HUES48 (cell line): ENCODE results near the gene S1PR5.
"Not testable (repeated sequence)": the region's sequence is repeated elsewhere in the genome, so short reads cannot be mapped to it uniquely, and the experiment has no call there.

Experiments used
- H3K27ac ChIP-seq: one replicate; pipeline ENCODE4 v1.7.0; 2013; ENCODE audit warnings: low read depth, low read length, inconsistent platforms
- H3K27me3 ChIP-seq: 2 replicates; pipeline ENCODE4 v1.6.1; 2013; ENCODE audit warnings: mild to moderate bottlenecking, low read length; ENCODE audit not compliant: control insufficient read depth, insufficient read depth
- H3K36me3 ChIP-seq: 2 replicates; pipeline ENCODE4 v1.6.1; 2013; ENCODE audit warnings: low read length; ENCODE audit not compliant: control insufficient read depth, insufficient read depth
- H3K4me1 ChIP-seq: 2 replicates; pipeline ENCODE4 v1.6.1; 2013; ENCODE audit warnings: mild to moderate bottlenecking, low read length; ENCODE audit not compliant: control insufficient read depth, insufficient read depth
- H3K4me3 ChIP-seq: 2 replicates; pipeline ENCODE4 v1.5.1; 2013; ENCODE audit warnings: mild to moderate bottlenecking, low read depth, low read length
- H3K9ac ChIP-seq: 2 replicates; pipeline ENCODE4 v1.6.1; 2013; ENCODE audit warnings: mild to moderate bottlenecking, low read depth, low read length, moderate library complexity
- H3K9me3 ChIP-seq: 2 replicates; pipeline ENCODE4 v1.6.1; 2013; ENCODE audit warnings: low read length; ENCODE audit not compliant: control insufficient read depth, insufficient read depth

The S1PR5 gene

DNA sequence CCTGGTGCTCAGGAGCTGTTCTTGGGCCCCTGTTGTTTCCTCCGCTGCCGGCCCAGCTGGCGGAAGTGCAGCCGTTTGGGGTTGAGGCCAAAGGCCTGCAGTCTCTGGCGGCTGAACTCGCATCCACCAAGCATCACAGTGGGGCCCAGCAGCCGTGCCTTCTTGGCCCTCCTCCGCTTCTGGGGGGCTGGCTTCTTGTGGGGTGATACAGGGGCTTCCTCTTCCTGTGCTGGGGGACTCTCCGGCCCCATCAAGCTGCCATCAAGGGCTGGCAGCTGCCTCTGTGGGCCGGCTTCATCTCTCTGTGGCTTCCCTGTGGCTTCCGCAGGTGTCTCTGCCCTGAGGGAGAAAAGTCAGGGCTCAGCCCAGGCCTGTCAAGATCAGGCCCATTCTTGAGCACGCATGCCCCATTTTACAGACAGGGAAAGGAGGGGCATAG is 36.7 kb upstream of the S1PR5 start:
- H3K36me3 ChIP-seq: peaks cover 75% of the 10 kb centered on the region
- no peaks in the 10 kb centered on the region for H3K4me1 ChIP-seq
- H3K9me3 ChIP-seq: no peaks in the 10 kb centered on the region
- H3K4me3 ChIP-seq: no peak overlapping the region
- H3K9ac ChIP-seq: no peak overlapping the region
- no peaks in the 10 kb centered on the region for H3K27me3 ChIP-seq
- no peak overlapping the region for H3K27ac ChIP-seq

DNA sequence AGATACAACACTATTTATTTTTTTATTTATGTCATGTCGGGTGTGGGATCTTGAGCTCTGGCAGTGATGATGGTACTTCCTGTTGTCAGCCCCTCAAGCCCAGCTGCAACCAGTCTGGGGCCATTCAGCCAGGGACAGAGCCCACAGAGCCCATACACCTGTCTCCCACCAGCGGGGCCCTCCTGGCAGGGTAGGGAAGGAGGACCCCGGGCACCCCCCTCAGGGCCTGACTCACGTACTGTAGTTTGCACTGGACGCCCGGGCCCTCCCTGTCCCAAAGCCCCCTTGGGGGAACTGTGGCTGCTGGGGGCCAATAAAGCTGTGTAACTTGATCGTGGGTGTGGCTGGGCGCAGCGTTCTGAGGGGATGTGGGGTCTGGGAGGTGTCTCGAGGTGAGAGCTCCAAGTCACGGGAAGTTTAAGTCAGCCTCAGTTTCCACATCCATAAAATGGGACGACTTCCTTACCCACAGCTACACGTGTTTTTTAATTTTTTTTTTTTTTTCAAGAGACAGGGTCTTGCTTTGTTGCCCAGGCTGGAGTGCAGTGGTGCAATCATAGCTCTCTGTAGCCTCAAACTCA is 35.9 kb upstream of the S1PR5 start:
- H3K4me1 ChIP-seq: no peaks in the 10 kb centered on the region
- H3K36me3 ChIP-seq: peaks cover 78% of the 10 kb centered on the region
- H3K9me3 ChIP-seq: no peaks in the 10 kb centered on the region
- H3K4me3 ChIP-seq: no peak overlapping the region
- H3K9ac ChIP-seq: no peak overlapping the region
- no peak overlapping the region for H3K27ac ChIP-seq
- no peaks in the 10 kb centered on the region for H3K27me3 ChIP-seq

GRCh38 chr19:10552510-10553053 is 35.3 kb upstream of the S1PR5 start:
- no peak overlapping the region for H3K27ac ChIP-seq
- no peak overlapping the region for H3K9ac ChIP-seq
- no peaks in the 10 kb centered on the region for H3K4me1 ChIP-seq
- no peaks in the 10 kb centered on the region for H3K27me3 ChIP-seq
- H3K36me3 ChIP-seq: peaks cover 73% of the 10 kb centered on the region
- no peaks in the 10 kb centered on the region for H3K9me3 ChIP-seq
- no peak overlapping the region for H3K4me3 ChIP-seq

DNA sequence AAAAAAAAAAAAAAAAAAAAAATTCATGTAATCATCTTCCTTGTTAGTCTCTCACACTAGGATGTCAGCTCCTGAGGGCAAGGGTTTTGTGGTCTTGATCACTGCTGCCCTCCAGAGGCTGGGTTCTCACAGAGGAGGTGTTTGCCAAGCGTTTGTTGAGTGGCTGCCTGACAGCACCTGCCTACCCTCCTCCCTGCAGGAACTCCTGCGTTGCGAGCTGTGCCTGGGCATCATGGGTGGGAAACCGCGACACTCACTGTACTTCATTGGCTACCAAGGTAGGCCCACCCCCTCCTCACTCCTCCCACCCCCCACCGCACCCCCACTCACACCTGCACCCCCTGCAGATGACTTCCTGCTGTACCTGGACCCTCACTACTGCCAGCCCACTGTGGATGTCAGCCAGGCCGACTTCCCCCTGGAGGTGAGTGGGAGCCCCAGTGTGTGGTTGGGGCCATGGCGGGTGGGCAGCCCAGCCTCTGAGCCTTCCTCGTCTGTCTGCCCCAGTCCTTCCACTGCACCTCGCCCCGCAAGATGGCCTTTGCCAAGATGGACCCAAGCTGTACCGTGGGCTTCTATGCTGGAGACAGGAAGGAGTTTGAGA is 34.6 kb upstream of the S1PR5 start:
- H3K4me3 ChIP-seq: no peak overlapping the region
- H3K9me3 ChIP-seq: no peaks in the 10 kb centered on the region
- H3K27ac ChIP-seq: no peak overlapping the region
- H3K36me3 ChIP-seq: peaks cover 72% of the 10 kb centered on the region
- no peaks in the 10 kb centered on the region for H3K27me3 ChIP-seq
- no peaks in the 10 kb centered on the region for H3K4me1 ChIP-seq
- H3K9ac ChIP-seq: no peak overlapping the region

- H3K27ac ChIP-seq: not testable (repeated sequence)
- H3K36me3 ChIP-seq: peaks cover 68% of the 10 kb centered on the region
Measured at GRCh38 chr19:10551006-10551405, 33.8 kb upstream of the S1PR5 start.

GRCh38 chr19:10550336-10550735 is 33.1 kb upstream of the S1PR5 start:
- Histone ChIP-seq H3K9ac (no peak overlapping the region), H3K4me3 (no peak overlapping the region), H3K4me1 (no peaks in the 10 kb centered on the region), H3K27me3 (no peaks in the 10 kb centered on the region), H3K36me3 (peaks cover 61% of the 10 kb centered on the region), H3K27ac (no peak overlapping the region), H3K9me3 (no peaks in the 10 kb centered on the region)

More at GRCh38 chr19:10551006-10551405, 33.8 kb upstream of the S1PR5 start:
- not testable (repeated sequence) for H3K9ac ChIP-seq, H3K4me3 ChIP-seq, H3K4me1 ChIP-seq, H3K9me3 ChIP-seq, H3K27me3 ChIP-seq

GRCh38 chr19:10549733-10550132 is 32.5 kb upstream of the S1PR5 start:
- Histone ChIP-seq H3K27ac (no peak overlapping the region), H3K9ac (no peak overlapping the region)

GRCh38 chr19:10548746-10549276 is 31.6 kb upstream of the S1PR5 start:
- Histone ChIP-seq H3K9ac (no peak overlapping the region), H3K4me1 (no peaks in the 10 kb centered on the region), H3K36me3 (peaks cover 49% of the 10 kb centered on the region), H3K9me3 (no peaks in the 10 kb centered on the region), H3K27me3 (no peaks in the 10 kb centered on the region), H3K4me3 (no peak overlapping the region), H3K27ac (no peak overlapping the region)

More at GRCh38 chr19:10549733-10550132, 32.5 kb upstream of the S1PR5 start:
- no peaks in the 10 kb centered on the region for H3K27me3 ChIP-seq
- no peaks in the 10 kb centered on the region for H3K4me1 ChIP-seq
- no peak overlapping the region for H3K4me3 ChIP-seq
- no peaks in the 10 kb centered on the region for H3K9me3 ChIP-seq
- H3K36me3 ChIP-seq: peaks cover 58% of the 10 kb centered on the region

DNA sequence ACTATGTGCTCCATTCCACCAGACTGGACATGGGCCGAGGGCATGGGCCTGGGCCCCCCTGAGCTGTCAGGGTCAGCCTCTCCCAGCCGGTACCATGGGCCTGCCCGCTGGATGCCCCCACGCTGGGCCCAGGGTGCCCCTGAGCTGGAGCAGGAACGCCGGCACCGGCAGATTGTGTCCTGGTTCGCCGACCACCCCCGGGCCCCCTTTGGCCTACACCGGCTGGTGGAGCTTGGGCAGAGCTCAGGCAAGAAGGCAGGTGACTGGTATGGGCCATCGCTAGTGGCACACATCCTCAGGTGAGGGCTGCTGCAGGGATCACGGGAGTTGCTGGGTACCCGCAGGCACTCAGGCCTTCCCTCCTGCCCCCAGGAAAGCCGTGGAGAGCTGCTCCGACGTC is 29.6 kb upstream of the S1PR5 start:
- no peak overlapping the region for H3K9ac ChIP-seq
- no peaks in the 10 kb centered on the region for H3K27me3 ChIP-seq
- no peak overlapping the region for H3K27ac ChIP-seq
- peaks cover 31% of the 10 kb centered on the region for H3K36me3 ChIP-seq
- H3K9me3 ChIP-seq: no peaks in the 10 kb centered on the region
- no peak overlapping the region for H3K4me3 ChIP-seq
- no peaks in the 10 kb centered on the region for H3K4me1 ChIP-seq

GRCh38 chr19:10544753-10545251 is 27.6 kb upstream of the S1PR5 start:
- Histone ChIP-seq H3K4me1 (no peaks in the 10 kb centered on the region), H3K9me3 (no peaks in the 10 kb centered on the region), H3K36me3 (peaks cover 24% of the 10 kb centered on the region), H3K4me3 (peak overlapping the region; percentile 90), H3K9ac (peak overlapping the region; percentile 83; the same call in 1 of the 2 replicates), H3K27me3 (no peaks in the 10 kb centered on the region), H3K27ac (no peak overlapping the region)

- Histone ChIP-seq H3K36me3 (peaks cover 21% of the 10 kb centered on the region), H3K27me3 (no peaks in the 10 kb centered on the region), H3K9ac (peak overlapping the region; percentile 83; the same call in 1 of the 2 replicates), H3K4me1 (no peaks in the 10 kb centered on the region), H3K4me3 (peak overlapping the region; percentile 90), H3K27ac (peak overlapping the region; percentile 72), H3K9me3 (no peaks in the 10 kb centered on the region)
Measured at GRCh38 chr19:10544242-10544752, 27.1 kb upstream of the S1PR5 start.
